Upper lobe of right lung (tissue), 1 donor: Measurements from ENCODE around the gene GTPBP4. TPM values are rescaled to one million over a fixed set of nuclear protein-coding genes. Genes with fewer than 3 reads are reported as not detected.
A peak's percentile ranks its signal among the peaks of the same experiment; 100 is the strongest.

Source experiments
- ATAC-seq: fragments of 200-7000 bp; cut with Tn5 transposase; one replicate; pipeline ENCODE4 v1.9.1; 2020; ENCODE audit warnings: mild to moderate bottlenecking, moderate library complexity
- DNase-seq: peaks from one replicate; pipeline ENCODE4 v3.0.0-alpha.2; 2020
- H3K27ac ChIP-seq: fragments of 200-600 bp; one replicate; pipeline ENCODE4 v1.8.0; 2022
- H3K27me3 ChIP-seq: fragments of 200-600 bp; one replicate; pipeline ENCODE4 v1.8.0; 2022; ENCODE audit warnings: mild to moderate bottlenecking
- H3K36me3 ChIP-seq: fragments of 200-600 bp; one replicate; pipeline ENCODE4 v1.8.0; 2022
- H3K4me1 ChIP-seq: fragments of 200-600 bp; one replicate; pipeline ENCODE4 v1.8.0; 2022
- H3K4me3 ChIP-seq: fragments of 200-600 bp; one replicate; pipeline ENCODE4 v1.8.0; 2022; ENCODE audit warnings: mild to moderate bottlenecking
- H3K9me3 ChIP-seq: fragments of 200-600 bp; one replicate; pipeline ENCODE4 v1.8.0; 2022
- CTCF ChIP-seq: fragments of 200-600 bp; IDR thresholded peaks from one replicate; pipeline ENCODE4 v1.8.0; 2022; ENCODE audit warnings: antibody characterized with exemption
- intact Hi-C: fragments of 100-400 bp; cut with DNase I; formaldehyde crosslinking; loops from one replicate; pipeline ENCODE4 v1.11.0; 2022
- total RNA-seq: library from RNA; stranded (reverse); fragmentation: NEBNext Ultra II Directional; extraction: Animal tissue kit (Norgen Biotek cat#: 25700); gene quantifications from one replicate; pipeline ENCODE4 v1.2.1, GENCODE V29; 2021
- donor health status: DM: no; HTN: yes; CAD: no; lungs with severe emphysema.

The GTPBP4 gene
- total RNA-seq, 1 donor from 2014 or later = 36.5 TPM

- Histone ChIP-seq H3K27ac (peak overlapping the region; percentile 63), H3K9me3 (no peaks in the 10 kb centered on the region), H3K36me3 (no peaks in the 10 kb centered on the region), H3K4me3 (no peak overlapping the region), H3K4me1 (peaks cover 25% of the 10 kb centered on the region), H3K27me3 (no peaks in the 10 kb centered on the region)
- no peak for DNase-seq
- intact Hi-C loops = no loop called here
- TF ChIP-seq CTCF = no peak
- ATAC-seq = peak; percentile 1
Observed at GRCh38 chr10:969473-970150, 18.6 kb upstream of the GTPBP4 start.

GRCh38 chr10:970311-971149 lies 17.7 kb upstream of the GTPBP4 start:
- Histone ChIP-seq H3K4me3 (peak overlapping the region; percentile 6), H3K27ac (peak overlapping the region; percentile 81), H3K4me1 (peaks cover 25% of the 10 kb centered on the region), H3K27me3 (no peaks in the 10 kb centered on the region), H3K9me3 (no peaks in the 10 kb centered on the region), H3K36me3 (no peaks in the 10 kb centered on the region)
- DNase-seq (peak; percentile 63), ATAC-seq (peak; percentile 77)
- intact Hi-C loops = no loop called here
- TF ChIP-seq CTCF = no peak

GRCh38 chr10:971150-971542 lies 17.1 kb upstream of the GTPBP4 start:
- Histone ChIP-seq H3K36me3 (no peaks in the 10 kb centered on the region), H3K4me1 (peaks cover 25% of the 10 kb centered on the region), H3K9me3 (no peaks in the 10 kb centered on the region), H3K27me3 (no peaks in the 10 kb centered on the region), H3K4me3 (peak overlapping the region; percentile 6), H3K27ac (peak overlapping the region; percentile 81)
- intact Hi-C loops = no loop called here
- ATAC-seq (peak; percentile 16), DNase-seq (peak; percentile 72)
- no peak for TF ChIP-seq CTCF

GRCh38 chr10:971613-972012 lies 16.6 kb upstream of the GTPBP4 start:
- H3K27me3 ChIP-seq = no peaks in the 10 kb centered on the region
- DNase-seq (peak; percentile 65), ATAC-seq (peak; percentile 56)
- H3K4me3 ChIP-seq = no peak overlapping the region
- intact Hi-C loops = no loop called here
- H3K4me1 ChIP-seq = peaks cover 25% of the 10 kb centered on the region
- peak overlapping the region; percentile 81 for H3K27ac ChIP-seq
- no peak for TF ChIP-seq CTCF
- H3K36me3 ChIP-seq = no peaks in the 10 kb centered on the region
- no peaks in the 10 kb centered on the region for H3K9me3 ChIP-seq

GRCh38 chr10:972763-973162 lies 15.5 kb upstream of the GTPBP4 start:
- no peak for TF ChIP-seq CTCF
- no peaks in the 10 kb centered on the region for H3K9me3 ChIP-seq
- H3K4me1 ChIP-seq = peaks cover 25% of the 10 kb centered on the region
- peak overlapping the region; percentile 78 for H3K27ac ChIP-seq
- intact Hi-C loops = no loop called here
- no peak overlapping the region for H3K4me3 ChIP-seq
- DNase-seq (peak; percentile 52), ATAC-seq (no peak)
- no peaks in the 10 kb centered on the region for H3K27me3 ChIP-seq
- H3K36me3 ChIP-seq = no peaks in the 10 kb centered on the region
